GM13976 (cell line): ENCODE measurements around the gene SAMD11.

Source experiments
- DNase-seq: peaks from one replicate; pipeline ENCODE4 v3.0.0; 2012; ENCODE audit warnings: low spot score
- in situ Hi-C: fragments of 300-500 bp; cut with MboI; formaldehyde crosslinking; loops from one replicate; pipeline ENCODE4 v1.12.0; 2022; ENCODE audit warnings: low sequenced_read_pairs, mixed read lengths, inconsistent platforms; ENCODE audit not compliant: unreplicated experiment
- TF ChIP-seq, protein P1 (sequence below): IDR thresholded peaks from 2 replicates; pipeline ENCODE4 v1.5.1; 2012; ENCODE audit warnings: borderline replicate concordance, mild to moderate bottlenecking; ENCODE audit not compliant: insufficient read depth; ENCODE audit errors: extremely low read depth, missing control alignments, control extremely low read depth

The SAMD11 gene

DNA sequence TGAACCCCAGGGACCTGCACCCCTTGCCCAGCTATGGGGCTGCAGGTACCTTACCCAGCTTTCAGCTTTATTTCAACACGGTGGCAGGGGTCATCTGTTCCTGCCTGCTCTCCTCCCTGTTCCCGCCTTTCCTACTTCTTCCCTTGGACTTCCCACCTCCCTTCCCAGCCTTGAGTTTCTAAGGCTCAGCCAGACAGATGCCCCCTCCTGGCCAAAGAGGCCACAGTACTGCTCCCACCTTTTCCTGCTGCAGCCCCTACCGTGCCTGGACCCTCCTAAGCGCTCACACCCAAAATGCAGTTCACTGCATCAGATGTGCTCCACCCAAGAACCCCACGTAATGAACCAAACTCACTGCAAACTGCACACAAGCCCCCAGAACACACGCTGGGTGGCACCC lies 27.6 kb downstream of the SAMD11 start:
- in situ Hi-C loops, result no loop called here
- no peak for DNase-seq
- TF ChIP-seq, protein P1, sequence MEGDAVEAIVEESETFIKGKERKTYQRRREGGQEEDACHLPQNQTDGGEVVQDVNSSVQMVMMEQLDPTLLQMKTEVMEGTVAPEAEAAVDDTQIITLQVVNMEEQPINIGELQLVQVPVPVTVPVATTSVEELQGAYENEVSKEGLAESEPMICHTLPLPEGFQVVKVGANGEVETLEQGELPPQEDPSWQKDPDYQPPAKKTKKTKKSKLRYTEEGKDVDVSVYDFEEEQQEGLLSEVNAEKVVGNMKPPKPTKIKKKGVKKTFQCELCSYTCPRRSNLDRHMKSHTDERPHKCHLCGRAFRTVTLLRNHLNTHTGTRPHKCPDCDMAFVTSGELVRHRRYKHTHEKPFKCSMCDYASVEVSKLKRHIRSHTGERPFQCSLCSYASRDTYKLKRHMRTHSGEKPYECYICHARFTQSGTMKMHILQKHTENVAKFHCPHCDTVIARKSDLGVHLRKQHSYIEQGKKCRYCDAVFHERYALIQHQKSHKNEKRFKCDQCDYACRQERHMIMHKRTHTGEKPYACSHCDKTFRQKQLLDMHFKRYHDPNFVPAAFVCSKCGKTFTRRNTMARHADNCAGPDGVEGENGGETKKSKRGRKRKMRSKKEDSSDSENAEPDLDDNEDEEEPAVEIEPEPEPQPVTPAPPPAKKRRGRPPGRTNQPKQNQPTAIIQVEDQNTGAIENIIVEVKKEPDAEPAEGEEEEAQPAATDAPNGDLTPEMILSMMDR, result no peak

DNA sequence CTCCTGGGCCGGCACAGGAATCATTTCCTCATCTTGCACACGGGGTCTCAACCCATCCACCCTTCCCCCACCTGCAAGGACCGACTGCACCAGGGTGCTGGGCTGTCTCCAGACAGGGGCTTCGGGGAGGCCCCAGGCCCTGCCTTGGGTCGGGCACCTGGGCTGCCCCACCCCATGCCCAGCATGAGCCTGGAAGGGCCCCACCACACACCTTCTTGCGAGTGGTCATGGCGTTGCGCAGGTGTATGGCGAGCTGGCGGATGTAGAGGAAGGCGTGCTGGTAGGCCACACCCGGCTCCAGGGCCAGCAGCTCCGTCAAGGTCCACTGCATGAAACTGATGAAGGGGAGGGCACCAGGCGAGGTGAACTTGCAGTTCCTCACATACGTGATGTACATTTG lies 28.5 kb downstream of the SAMD11 start:
- no peak for DNase-seq
- in situ Hi-C loops, result no loop called here
- TF ChIP-seq, protein P1, result no peak

DNA sequence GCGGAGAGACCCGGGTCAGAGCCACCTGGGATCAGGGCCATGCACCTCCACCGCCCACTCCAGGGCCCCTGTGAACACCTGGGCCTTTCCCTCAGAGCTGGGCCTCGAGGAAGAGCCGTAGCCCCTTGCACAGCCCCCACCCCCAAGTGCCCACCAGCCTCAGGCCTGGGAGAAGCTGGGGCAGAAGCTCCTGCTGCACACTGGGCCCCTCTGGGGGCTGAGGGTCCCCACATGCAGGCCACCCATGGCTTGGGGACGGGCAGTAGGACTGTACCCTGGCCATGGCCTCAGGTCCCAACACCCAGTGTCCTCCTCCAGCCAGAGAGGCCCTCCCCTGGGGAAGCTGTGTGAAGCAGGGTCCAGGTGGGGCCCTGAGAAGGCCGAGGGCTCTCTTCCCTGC lies 28.9 kb downstream of the SAMD11 start:
- TF ChIP-seq, protein P1, result no peak
- no peak for DNase-seq
- in situ Hi-C loops, result no loop called here

DNA sequence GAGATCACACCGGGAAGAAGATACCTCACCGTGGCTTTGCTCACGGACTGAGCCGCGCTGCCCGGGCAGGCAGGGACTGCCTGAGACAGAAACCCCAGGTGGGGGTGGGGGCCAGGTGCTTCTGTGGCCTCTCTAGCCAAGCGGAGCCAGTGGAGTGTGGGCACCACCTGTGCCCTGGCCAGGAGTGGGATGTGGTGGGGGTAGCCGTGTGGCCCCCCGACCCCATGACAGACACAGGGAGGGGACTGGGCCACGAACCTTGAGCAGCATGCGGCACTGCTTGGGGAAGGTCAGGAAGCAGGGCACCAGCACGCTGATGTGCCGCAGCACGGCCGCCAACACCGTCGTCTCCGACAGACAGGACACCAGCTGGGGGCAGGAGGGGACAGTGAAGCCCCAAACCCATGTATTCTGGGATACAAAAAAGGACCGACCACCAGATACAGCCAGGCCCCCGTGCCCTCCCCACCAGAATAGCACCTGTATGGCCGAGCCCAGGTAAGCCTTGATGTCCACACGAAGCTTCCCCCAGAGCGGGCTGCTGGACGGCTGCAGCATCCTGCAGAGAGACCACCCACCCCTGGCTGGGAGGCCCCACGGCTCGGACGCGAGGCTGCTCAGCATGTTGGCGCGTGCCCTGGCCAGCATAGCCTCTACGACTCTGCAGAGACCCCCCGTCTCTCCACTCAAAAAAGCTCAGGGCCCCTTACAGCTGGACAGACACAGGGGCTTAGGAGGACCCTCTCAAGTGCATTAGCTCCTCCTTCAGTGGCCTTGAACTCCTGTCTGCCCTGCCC lies 30.0 kb downstream of the SAMD11 start:
- TF ChIP-seq, protein P1, result no peak
- in situ Hi-C loops, result no loop called here
- no peak for DNase-seq

DNA sequence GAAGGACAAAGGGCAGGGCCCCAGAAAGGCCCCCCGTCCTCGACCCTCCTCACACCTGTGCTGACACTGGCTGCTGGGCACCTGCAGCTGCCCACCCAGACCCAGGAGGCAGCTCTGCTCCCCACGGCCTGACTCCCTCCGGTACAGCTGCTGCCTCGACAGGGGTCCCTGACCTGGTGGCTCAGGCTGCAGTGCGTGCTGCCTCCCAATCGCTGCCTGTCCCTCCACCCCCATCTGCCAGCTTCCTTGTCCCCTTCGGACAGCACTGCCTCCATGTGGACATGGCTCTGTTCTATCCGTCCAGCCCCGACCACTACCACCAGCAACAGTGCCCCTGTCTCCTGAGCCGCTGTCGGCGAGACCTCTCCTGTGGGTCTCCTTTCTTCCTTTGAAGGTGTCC lies 31.2 kb downstream of the SAMD11 start:
- in situ Hi-C loops, result no loop called here
- TF ChIP-seq, protein P1, result no peak
- no peak for DNase-seq

DNA sequence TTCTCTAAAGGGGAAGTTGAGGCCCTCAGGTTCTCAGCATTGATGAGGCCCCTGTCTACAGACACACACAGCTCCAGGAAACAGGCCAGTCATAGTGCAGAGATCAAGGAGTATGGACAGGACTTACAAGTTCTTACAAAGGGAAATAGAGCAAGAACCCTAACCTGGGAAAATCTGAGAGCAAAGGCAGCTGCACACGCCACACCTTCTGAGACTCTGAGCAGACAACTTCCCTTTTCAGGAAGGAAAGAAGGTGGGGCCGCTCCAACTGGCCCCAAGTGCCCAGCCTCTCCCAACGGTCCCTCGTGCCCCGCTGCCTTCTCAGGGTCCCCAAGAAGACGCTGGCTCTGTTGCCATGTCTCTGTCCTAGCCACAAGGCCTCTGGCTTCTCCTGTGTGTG lies 31.8 kb downstream of the SAMD11 start:
- no peak for DNase-seq
- TF ChIP-seq, protein P1, result no peak
- in situ Hi-C loops, result no loop called here

DNA sequence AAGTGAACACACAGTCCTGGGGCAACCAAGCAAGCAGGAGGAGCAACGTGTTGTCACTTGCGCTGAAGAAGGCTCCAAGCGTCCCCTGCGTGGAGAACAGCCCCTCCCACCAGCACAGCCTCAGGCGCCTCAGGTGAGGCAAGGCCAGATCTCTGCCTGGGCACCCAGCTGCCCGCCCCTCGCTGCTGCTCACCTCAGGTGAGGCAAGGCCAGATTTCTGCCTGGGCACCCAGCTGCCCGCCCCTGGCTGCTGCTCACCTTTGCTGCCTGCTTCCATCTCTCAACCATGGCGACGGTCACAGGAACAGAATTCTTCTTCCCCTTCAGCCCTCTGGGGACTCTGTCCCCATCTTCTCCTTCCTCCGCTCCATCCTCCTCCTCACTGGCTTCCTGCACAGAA lies 32.9 kb downstream of the SAMD11 start:
- in situ Hi-C loops, result no loop called here
- TF ChIP-seq, protein P1, result no peak

More for the DNA sequence above, 32.9 kb downstream of the SAMD11 start:
- no peak for DNase-seq
